DMS 273 (cell line): ENCODE results near the gene CLCF1.

Experiments used
- DNase-seq: peaks from one replicate; lab custom pipeline; 2025; ENCODE audit not compliant: unreplicated experiment; lab: John Stamatoyannopoulos, UW

The CLCF1 gene

GRCh38 chr11:67364169-67364568 is 9.2 kb downstream of the CLCF1 start:
- no peak for DNase-seq

- DNase-seq: no peak
Observed at GRCh38 chr11:67357831-67358670, 15.3 kb downstream of the CLCF1 start.

GRCh38 chr11:67356864-67357561 is 16.4 kb downstream of the CLCF1 start:
- DNase-seq: peak; percentile 80

GRCh38 chr11:67356387-67356863 is 17.0 kb downstream of the CLCF1 start:
- DNase-seq: no peak

GRCh38 chr11:67355794-67356386 is 17.5 kb downstream of the CLCF1 start:
- DNase-seq: no peak

GRCh38 chr11:67355023-67355793 is 18.2 kb downstream of the CLCF1 start:
- no peak for DNase-seq

- DNase-seq: no peak
Observed at GRCh38 chr11:67354075-67355022, 19.0 kb downstream of the CLCF1 start.

- DNase-seq: peak; percentile 92
Observed at GRCh38 chr11:67353317-67354074, 19.9 kb downstream of the CLCF1 start, which contains the start of gene POLD4. POLD4 (minus strand) TSS chr11:67353546; CDS start chr11:67353399, 147 bp downstream.

GRCh38 chr11:67352546-67353316 is 20.7 kb downstream of the CLCF1 start:
- peak; percentile 79 for DNase-seq

GRCh38 chr11:67351275-67352005 is 22.0 kb downstream of the CLCF1 start:
- DNase-seq: peak; percentile 64

GRCh38 chr11:67349928-67350465 is 23.4 kb downstream of the CLCF1 start:
- DNase-seq: no peak

GRCh38 chr11:67349457-67349856 is 23.9 kb downstream of the CLCF1 start:
- DNase-seq: no peak

GRCh38 chr11:67349036-67349435 is 24.4 kb downstream of the CLCF1 start:
- DNase-seq: no peak

- DNase-seq: peak; percentile 65
Observed at GRCh38 chr11:67347964-67348749, 25.2 kb downstream of the CLCF1 start.

GRCh38 chr11:67345920-67346819 is 27.2 kb downstream of the CLCF1 start:
- peak; percentile 46 for DNase-seq
